Keratinocyte (primary cell): ENCODE results near the gene MAP3K5. TPM values are rescaled to one million over a fixed set of nuclear protein-coding genes. Genes with fewer than 3 reads are reported as not detected.

Experiments used
- DNase-seq: peaks from one replicate; pipeline ENCODE4 v3.0.0-alpha.2; 2011; ENCODE audit warnings: low read depth, missing footprints, low spot score
- FAIRE-seq: peaks from 2 replicates; lab custom pipeline; 2011; peaks lifted over from hg19 to GRCh38; lab: Jason Lieb, UNC
- H2AFZ ChIP-seq: 2 replicates; pipeline ENCODE4 v1.6.0; 2012; ENCODE audit warnings: low read length, control low read depth, inconsistent platforms; ENCODE audit not compliant: control insufficient read depth
- H3K27ac ChIP-seq: 2 replicates; pipeline ENCODE4 v1.5.1; 2011; ENCODE audit warnings: low read length; ENCODE audit not compliant: control insufficient read depth, insufficient read depth
- H3K27me3 ChIP-seq: 3 replicates; pipeline ENCODE4 v1.6.0; 2011; ENCODE audit warnings: low read length; ENCODE audit not compliant: control insufficient read depth, insufficient read depth; ENCODE audit errors: extremely low read depth
- H3K36me3 ChIP-seq, 2 experiments: 2 replicates in 1 of 2; 3 replicates in 1 of 2; pipeline ENCODE4 v1.5.1; 2011; ENCODE audit warnings: low read length in 2 of 2, mild to moderate bottlenecking in 1 of 2; ENCODE audit not compliant: control insufficient read depth in 2 of 2, insufficient read depth in 2 of 2; ENCODE audit errors: extremely low read depth in 1 of 2
- H3K4me1 ChIP-seq: 3 replicates; pipeline ENCODE4 v1.5.1; 2011; ENCODE audit warnings: low read length; ENCODE audit not compliant: control insufficient read depth, insufficient read depth; ENCODE audit errors: extremely low read depth
- H3K4me2 ChIP-seq: 3 replicates; pipeline ENCODE4 v1.6.0; 2011; ENCODE audit warnings: low read depth, low read length; ENCODE audit not compliant: control insufficient read depth, insufficient read depth; ENCODE audit errors: extremely low read depth
- H3K4me3 ChIP-seq, 3 experiments: fragments of 200-600 bp in 1 of 3; sonication (generic) in 1 of 3; 2 replicates in 2 of 3; 3 replicates in 1 of 3; pipeline ENCODE4 v1.5.1; 2011 to 2016; ENCODE audit warnings: low read length in 3 of 3, mild to moderate bottlenecking in 3 of 3, control low read depth in 2 of 3, inconsistent platforms in 1 of 3, low read depth in 1 of 3, mixed read lengths in 1 of 3, mixed run types in 1 of 3, moderate library complexity in 1 of 3; ENCODE audit not compliant: control insufficient read depth in 2 of 3, insufficient read depth in 2 of 3; ENCODE audit errors: extremely low read depth in 1 of 3
- H3K79me2 ChIP-seq: 2 replicates; pipeline ENCODE4 v1.6.0; 2012; ENCODE audit warnings: low read length; ENCODE audit not compliant: control insufficient read depth, insufficient read depth
- H3K9ac ChIP-seq: 3 replicates; pipeline ENCODE4 v1.6.0; 2011; ENCODE audit warnings: low read length; ENCODE audit not compliant: control insufficient read depth, insufficient read depth; ENCODE audit errors: extremely low read depth
- H3K9me1 ChIP-seq: 3 replicates; pipeline ENCODE4 v1.6.0; 2011; ENCODE audit warnings: low read length; ENCODE audit not compliant: control insufficient read depth, insufficient read depth; ENCODE audit errors: extremely low read depth
- H3K9me3 ChIP-seq: 2 replicates; pipeline ENCODE4 v1.5.1; 2012; ENCODE audit warnings: low read depth, low read length; ENCODE audit not compliant: control insufficient read depth
- H4K20me1 ChIP-seq: 3 replicates; pipeline ENCODE4 v1.6.0; 2011; ENCODE audit warnings: low read length; ENCODE audit not compliant: control insufficient read depth, insufficient read depth; ENCODE audit errors: extremely low read depth
- EZH2 ChIP-seq: IDR thresholded peaks from one replicate; pipeline ENCODE4 v1.6.1; 2012; ENCODE audit warnings: inconsistent platforms, mild to moderate bottlenecking, low read length, moderate library complexity
- dilution Hi-C: fragments of 300-500 bp; cut with MboI; formaldehyde crosslinking; loops from one replicate; pipeline ENCODE4 v1.7.0; 2020; ENCODE audit warnings: low sequenced_read_pairs; ENCODE audit not compliant: extremely low pct_ligation_motif_present
- polyA plus RNA-seq, 5 experiments: library from polyadenylated mRNA; depleted of rRNA in 3 of 5; stranded (reverse) in 3 of 5; stranded (forward) in 1 of 5; unstranded in 1 of 5; fragments of >200 nt; gene quantifications; 1 replicate in 1 of 5; 2 replicates in 3 of 5; 3 replicates in 1 of 5; pipeline versions ENCODE4 v1.2.1 to v1.2.3, GENCODE V29; 2011 to 2012; ENCODE audit warnings: missing spikeins in 2 of 5, low read depth in 1 of 5, low replicate concordance in 1 of 5
- TF ChIP-seq, protein P1 (sequence below), 3 experiments: IDR thresholded peaks in 1 of 3; conservative IDR thresholded peaks in 1 of 3; optimal IDR thresholded peaks in 1 of 3; 2 replicates in 2 of 3; 3 replicates in 1 of 3; pipeline versions ENCODE3 to v1.5.1; 2011; ENCODE audit warnings: low read length in 3 of 3, mild to moderate bottlenecking in 3 of 3, moderate library complexity in 2 of 3, control low read depth in 1 of 3, inconsistent platforms in 1 of 3; ENCODE audit not compliant: insufficient read depth in 2 of 3; ENCODE audit errors: extremely low read depth in 1 of 3

The MAP3K5 gene
- polyA plus RNA-seq, 1 donor (not counting 4 experiments of a cell fraction or from before 2014, with no cell fraction given), result 3.4 TPM

DNA sequence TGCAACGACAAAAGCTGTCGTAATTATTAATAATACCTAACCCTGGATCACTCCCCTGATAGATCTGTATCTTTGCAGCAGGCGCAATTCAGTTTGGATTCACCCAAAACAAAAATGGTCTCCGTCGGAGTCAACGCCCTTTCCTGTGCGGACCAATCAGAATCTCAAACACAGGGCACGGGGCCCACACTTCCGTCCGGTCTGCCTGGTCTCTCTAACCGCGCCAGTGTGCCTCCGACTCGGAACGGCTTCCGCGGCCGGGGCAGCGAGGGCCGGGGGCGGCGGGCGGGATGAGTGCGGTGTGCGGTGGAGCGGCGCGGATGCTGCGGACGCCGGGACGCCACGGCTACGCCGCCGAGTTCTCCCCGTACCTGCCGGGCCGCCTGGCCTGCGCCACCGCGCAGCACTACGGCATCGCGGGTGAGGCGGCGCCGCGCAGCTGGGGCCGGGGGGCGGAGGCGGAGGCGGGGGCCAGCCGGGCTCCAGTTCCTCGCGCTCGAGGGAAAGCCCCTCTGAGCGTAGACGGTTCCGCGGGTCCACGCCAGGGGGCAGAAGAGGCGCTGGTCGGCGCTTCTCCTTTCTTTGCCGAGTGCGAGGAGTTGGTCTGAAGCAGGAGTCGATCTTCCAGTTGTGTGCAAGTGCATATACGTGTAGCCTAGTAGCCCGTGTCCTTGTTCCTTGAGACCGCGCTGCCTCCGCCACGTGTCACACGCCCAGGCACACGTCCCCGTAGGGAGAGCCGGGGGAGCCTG is 30.3 kb upstream of the MAP3K5 start, which contains the start of gene PEX7:
TSS of gene PEX7 (plus strand) at position 217 of the 752 bp plus-strand sequence. CDS start at position 291, 74 bp downstream.
- H3K9me3 ChIP-seq, result no peaks in the 10 kb centered on the region
- no peaks in the 10 kb centered on the region for H3K9me1 ChIP-seq
- FAIRE-seq (peak; percentile 96), DNase-seq (peak; percentile 32)
- H3K4me2 ChIP-seq, result peak within 1 kb of the TSS; percentile 94
- peak within 1 kb of the TSS; percentile 99 for H2AFZ ChIP-seq
- H3K36me3 ChIP-seq, result peaks cover 0 to 6% of the 10 kb centered on the region in 2 experiments
- H3K4me3 ChIP-seq, result peak within 1 kb of the TSS; percentile 61 to 79 (median 77)
- peak within 1 kb of the TSS; percentile 75 for H3K27ac ChIP-seq
- no peaks in the 10 kb centered on the region for H3K4me1 ChIP-seq
- dilution Hi-C loops, result no loop called here
- no peaks in the 10 kb centered on the region for H3K79me2 ChIP-seq
- no peak for TF ChIP-seq EZH2
- TF ChIP-seq, protein P1, sequence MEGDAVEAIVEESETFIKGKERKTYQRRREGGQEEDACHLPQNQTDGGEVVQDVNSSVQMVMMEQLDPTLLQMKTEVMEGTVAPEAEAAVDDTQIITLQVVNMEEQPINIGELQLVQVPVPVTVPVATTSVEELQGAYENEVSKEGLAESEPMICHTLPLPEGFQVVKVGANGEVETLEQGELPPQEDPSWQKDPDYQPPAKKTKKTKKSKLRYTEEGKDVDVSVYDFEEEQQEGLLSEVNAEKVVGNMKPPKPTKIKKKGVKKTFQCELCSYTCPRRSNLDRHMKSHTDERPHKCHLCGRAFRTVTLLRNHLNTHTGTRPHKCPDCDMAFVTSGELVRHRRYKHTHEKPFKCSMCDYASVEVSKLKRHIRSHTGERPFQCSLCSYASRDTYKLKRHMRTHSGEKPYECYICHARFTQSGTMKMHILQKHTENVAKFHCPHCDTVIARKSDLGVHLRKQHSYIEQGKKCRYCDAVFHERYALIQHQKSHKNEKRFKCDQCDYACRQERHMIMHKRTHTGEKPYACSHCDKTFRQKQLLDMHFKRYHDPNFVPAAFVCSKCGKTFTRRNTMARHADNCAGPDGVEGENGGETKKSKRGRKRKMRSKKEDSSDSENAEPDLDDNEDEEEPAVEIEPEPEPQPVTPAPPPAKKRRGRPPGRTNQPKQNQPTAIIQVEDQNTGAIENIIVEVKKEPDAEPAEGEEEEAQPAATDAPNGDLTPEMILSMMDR (optimal IDR thresholded peaks at IDR 0.05 in 1 of 3, IDR thresholded peaks at IDR 0.05 in 1 of 3, conservative IDR thresholded peaks at IDR 0.05 in 1 of 3; ENCODE audit: extremely low read depth in 1 of 3, insufficient read depth in 2 of 3, low read length in 3 of 3), result peak; percentile 55 to 70 (median 58)
- H3K27me3 ChIP-seq, result no peaks in the 10 kb centered on the region
- peaks cover 2% of the 10 kb centered on the region for H4K20me1 ChIP-seq
- peak within 1 kb of the TSS; percentile 84 for H3K9ac ChIP-seq

DNA sequence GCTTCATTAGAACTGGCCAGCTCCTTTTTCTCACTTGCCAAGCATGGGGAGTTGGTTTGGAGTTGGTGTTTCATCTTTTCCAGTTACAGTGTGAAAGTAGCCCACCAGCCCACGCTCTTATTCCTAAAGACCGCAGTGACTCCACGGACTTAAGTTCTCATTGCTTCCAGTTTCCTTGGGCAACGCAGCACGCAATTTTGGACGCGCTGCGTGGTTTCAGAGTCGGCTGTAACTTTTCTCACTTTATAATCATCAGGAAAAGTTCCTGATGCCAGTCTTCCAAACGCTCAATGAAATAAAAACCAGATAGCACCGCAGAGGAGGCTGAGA is 29.7 kb upstream of the MAP3K5 start:
- no peak for TF ChIP-seq EZH2
- TF ChIP-seq, protein P1 (optimal IDR thresholded peaks at IDR 0.05 in 1 of 3, IDR thresholded peaks at IDR 0.05 in 1 of 3, conservative IDR thresholded peaks at IDR 0.05 in 1 of 3; ENCODE audit: extremely low read depth in 1 of 3, insufficient read depth in 2 of 3, low read length in 3 of 3), result no peak
- Histone ChIP-seq H3K36me3 (peaks cover 0 to 6% of the 10 kb centered on the region in 2 experiments), H3K4me1 (no peaks in the 10 kb centered on the region), H3K27ac (peak overlapping the region; percentile 75), H4K20me1 (peaks cover 2% of the 10 kb centered on the region), H2AFZ (peak overlapping the region; percentile 90), H3K9me3 (no peaks in the 10 kb centered on the region), H3K9me1 (no peaks in the 10 kb centered on the region), H3K4me2 (peak overlapping the region; percentile 94), H3K9ac (peak overlapping the region; percentile 84), H3K79me2 (no peaks in the 10 kb centered on the region), H3K27me3 (no peaks in the 10 kb centered on the region), H3K4me3 (peak overlapping the region; percentile 61 to 79 (median 77))
- DNase-seq (no peak), FAIRE-seq (no peak)
- dilution Hi-C loops, result no loop called here
